Peyer's patch (tissue), 4 donors: ENCODE data around the gene HAP1.

Experiments
- POLR2A ChIP-seq, 2 donors: fragments of 450-650 bp; IDR thresholded peaks; one replicate each; pipeline ENCODE4 v1.5.1; 2017; ENCODE audit warnings: antibody characterized with exemption in 2 of 2, mild to moderate bottlenecking in 2 of 2, moderate library complexity in 2 of 2
- TF ChIP-seq, protein P1 (sequence below), 6 experiments: fragments of 450-650 bp in 4 of 6; fragments of 200-600 bp in 2 of 6; sonication (generic) in 1 of 6; IDR thresholded peaks; one replicate each; pipeline ENCODE4 v1.5.1; 2017 to 2019; ENCODE audit warnings: antibody characterized with exemption in 6 of 6, mild to moderate bottlenecking in 3 of 6, moderate library complexity in 1 of 6

GRCh38 chr17:41697122-41697962, 37.1 kb downstream of the HAP1 start:
- TF ChIP-seq, protein P1, sequence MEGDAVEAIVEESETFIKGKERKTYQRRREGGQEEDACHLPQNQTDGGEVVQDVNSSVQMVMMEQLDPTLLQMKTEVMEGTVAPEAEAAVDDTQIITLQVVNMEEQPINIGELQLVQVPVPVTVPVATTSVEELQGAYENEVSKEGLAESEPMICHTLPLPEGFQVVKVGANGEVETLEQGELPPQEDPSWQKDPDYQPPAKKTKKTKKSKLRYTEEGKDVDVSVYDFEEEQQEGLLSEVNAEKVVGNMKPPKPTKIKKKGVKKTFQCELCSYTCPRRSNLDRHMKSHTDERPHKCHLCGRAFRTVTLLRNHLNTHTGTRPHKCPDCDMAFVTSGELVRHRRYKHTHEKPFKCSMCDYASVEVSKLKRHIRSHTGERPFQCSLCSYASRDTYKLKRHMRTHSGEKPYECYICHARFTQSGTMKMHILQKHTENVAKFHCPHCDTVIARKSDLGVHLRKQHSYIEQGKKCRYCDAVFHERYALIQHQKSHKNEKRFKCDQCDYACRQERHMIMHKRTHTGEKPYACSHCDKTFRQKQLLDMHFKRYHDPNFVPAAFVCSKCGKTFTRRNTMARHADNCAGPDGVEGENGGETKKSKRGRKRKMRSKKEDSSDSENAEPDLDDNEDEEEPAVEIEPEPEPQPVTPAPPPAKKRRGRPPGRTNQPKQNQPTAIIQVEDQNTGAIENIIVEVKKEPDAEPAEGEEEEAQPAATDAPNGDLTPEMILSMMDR (IDR thresholded peaks at IDR 0.05) = no peak
- TF ChIP-seq POLR2A (IDR thresholded peaks at IDR 0.05) = no peak
